NOMO-1 treated with dmso at 0.1 percent for 144 hours (cell line): ENCODE data around the gene LRTM1.

Source experiments
- DNase-seq: peaks from one replicate; lab custom pipeline; 2025; ENCODE audit not compliant: unreplicated experiment; lab: John Stamatoyannopoulos, UW

The LRTM1 gene

DNA sequence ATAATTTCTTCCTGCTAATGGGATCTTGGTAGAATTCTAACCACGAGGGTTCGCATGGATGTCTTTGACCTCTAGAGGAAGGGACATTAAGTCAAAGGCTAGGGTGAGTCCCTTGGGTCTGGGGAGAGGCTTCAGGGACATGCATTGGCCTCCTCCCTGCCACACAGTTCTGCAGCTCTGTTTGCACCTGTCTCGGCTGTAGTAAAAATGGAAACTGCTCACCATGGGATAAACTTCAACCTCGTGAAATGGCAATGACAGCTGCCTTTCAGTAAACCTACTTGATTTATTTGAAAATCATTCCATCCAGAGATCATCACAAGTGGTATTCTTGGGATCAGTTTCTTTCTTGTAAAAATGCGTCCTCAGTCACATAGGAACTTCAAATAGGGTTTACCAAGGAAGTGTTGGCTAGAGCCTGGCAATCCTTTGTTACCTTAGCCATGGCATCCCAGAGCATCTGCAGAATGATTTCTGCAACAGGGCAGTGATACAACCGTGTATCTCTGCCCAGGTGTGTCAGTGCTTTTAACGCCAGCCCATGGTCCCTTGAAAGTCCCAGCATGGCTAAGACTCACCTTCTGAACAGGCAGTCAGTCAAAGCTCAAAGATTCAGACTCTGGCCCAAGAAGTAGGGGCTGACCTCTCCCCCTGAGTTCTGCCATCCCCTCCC lies 14.0 kb upstream of the LRTM1 start:
- DNase-seq: no peak

DNA sequence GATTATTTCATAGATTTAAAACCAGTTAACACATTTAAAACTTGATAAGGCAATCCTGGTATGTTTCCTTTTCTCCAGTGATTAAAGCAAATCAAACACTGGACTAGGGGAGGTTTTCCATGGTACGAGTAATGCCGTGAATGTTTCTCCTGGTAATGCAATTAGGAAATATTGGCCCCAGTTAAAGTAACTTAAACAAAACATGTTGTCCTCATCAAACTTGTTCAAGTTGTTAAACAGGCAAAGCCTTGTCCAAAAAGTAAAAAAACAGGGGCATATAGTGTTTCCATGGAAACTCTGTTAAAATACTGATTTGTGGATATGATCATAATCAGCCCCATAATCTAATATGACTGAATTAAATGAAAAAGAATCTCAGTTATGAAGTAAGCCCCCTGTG lies 13.1 kb upstream of the LRTM1 start:
- no peak for DNase-seq

DNA sequence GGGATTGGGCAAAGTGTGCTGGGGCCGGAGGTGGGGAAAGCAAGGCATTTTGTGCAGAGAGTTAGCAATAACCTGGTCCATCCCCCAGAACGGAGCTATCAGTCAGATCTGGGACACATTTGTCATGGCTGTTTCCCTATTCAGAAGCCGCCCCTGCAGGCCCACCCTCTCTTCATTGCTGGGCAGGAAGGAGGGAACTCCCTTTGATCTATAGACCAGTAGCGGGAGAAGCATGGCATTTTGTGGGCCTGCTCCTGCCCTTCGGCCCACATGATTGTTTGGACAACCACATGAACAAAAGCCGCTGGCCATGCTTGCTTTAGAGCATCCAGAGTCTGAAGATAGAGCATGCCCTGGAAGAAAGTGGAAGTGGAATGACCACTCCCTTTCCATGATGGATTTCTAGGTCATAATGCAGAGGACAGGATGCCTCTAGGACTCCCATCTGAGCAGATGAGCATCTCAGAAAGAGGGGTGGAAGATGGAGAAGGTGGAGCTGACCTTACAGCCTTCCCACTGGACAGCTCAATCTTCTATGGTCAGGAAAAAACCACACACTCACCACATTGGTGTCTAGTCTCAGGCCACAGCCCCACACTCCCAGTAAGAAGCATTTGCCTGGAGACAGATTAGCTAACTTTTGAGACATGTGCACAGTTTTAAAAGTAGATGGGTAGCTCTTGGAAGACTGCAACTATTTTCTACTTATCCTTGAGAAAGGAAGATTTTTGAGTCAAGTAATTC lies 11.9 kb upstream of the LRTM1 start:
- no peak for DNase-seq

DNA sequence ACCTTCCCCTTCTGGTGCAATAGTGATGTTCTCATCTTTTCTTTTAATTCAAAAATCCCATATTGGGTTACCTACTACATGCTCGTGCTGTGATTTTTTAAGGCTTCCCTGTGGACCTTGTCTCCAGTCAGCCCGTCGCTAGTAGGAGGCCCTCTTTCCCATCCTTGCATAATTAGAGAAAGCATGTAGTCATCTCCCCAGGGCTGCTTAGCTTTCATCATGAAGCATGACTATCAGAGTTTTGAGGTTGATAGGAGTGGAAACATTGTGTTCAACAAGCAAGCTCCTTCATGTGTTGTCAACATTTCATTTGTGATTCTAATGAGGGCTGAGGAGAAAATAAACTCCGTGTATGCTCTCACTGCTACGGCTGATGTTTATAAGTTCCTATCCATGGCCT lies 8.7 kb upstream of the LRTM1 start:
- no peak for DNase-seq

DNA sequence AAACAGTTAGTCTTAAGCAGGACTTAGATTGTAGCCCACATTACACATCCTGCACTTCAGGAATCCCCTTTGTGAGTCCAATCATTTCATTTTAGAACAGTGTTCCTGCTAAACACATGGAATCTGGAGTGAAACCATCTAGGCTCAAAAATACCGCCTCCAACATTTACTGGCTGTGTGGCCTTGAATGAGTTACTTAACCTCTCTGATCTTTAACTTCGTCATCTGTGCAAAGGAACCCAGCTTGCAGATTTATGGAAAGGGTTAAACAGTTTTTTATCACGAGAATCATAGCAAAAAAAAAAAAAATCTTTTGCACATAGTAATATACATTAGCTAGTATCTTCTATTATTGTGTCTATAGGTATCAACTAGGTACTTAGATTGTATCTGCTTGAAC lies 8.0 kb upstream of the LRTM1 start:
- no peak for DNase-seq

DNA sequence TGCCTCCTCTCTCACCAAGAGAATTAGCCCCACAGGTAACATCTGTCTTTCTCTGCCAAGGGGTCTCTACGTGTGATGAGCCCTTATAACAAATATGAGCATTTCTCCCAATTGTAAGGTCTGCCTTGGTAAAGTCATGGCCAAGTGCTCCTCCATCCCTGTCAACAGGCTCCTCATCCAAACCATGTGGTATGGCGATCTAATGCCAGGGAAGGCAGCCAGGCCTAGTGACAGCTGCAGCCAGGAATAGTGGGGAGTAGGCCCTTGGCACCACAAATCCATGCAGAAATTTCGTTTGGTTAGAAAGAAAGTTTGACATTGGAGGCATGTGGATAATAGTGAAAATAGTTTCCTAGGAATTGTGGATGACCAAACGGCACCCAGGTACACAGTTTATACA lies 4.7 kb upstream of the LRTM1 start:
- DNase-seq: no peak

DNA sequence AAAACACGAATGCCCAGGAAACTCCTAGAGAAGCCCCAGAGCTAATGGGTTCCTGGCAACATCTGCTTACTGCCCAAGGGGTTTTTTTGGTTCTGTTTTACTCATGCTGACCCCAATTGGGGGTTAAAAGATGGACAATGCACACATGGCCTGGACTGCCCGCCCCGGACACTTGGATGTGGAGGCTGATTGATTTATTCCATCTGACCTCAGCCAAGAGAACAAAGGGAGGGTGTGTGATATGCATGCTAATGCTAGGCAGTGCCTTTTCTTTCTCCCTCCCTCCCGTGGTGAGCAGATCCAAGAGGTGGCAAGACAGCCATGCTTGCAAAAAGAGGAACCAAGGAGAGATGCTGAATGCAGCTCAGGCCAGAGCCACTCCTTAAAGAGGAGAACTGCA lies 3.3 kb upstream of the LRTM1 start:
- no peak for DNase-seq

DNA sequence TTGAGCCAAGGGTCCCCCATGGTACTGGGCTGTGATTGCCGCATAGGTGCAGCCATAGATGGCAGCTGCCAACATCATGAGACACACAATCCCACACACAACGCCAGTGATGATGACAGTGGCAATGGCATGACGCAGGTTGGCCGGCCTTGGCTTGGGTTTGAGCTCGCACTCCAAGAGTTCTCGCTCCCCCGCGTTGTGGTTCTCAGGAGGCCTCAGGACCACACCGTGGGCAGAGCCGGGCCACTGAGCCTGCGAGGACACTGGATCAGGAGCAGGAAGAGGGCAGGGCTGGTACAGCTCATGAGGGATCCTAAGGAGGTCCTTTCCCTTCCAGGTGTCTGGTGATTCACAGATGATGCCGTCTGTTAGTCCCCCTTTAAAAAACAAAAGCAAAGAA lies 9.3 kb downstream of the LRTM1 start:
- no peak for DNase-seq

DNA sequence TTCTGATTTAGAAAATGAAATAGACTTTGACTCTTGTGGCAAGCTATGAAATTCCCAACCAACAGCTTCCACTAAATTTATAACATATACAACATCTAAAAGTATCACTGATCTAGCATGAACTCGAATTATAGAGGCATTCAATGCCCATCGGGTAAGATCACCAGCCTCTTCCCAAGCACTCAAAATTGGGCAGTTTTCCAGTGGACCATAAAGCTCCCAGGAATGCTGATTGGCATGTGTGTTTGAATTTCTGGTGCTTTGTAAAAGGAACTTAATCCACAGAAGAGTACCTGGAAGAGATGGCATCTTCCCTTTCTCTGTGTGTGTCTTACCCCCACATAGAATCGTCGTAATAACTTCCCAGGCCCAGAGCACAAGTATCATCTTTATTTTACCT lies 10.0 kb downstream of the LRTM1 start:
- DNase-seq: no peak

DNA sequence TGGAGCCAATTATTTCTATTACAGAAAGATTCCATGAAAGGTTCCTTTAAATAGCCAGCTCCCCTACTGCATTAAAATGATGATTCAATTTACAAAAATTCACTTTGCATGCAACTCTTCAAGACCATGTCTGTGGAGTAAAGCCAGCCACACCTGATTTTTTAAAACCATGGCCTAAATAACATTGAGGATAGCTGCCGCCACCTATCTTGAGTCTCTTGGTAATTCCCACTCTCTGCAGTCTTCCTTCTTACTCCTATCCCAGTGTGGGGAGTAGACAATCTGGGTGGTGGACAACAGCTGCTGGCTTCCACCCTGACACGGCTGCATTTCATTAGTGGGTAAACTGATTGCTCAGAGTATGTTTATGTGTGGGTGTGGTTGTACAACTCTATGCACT lies 10.7 kb downstream of the LRTM1 start:
- no peak for DNase-seq

DNA sequence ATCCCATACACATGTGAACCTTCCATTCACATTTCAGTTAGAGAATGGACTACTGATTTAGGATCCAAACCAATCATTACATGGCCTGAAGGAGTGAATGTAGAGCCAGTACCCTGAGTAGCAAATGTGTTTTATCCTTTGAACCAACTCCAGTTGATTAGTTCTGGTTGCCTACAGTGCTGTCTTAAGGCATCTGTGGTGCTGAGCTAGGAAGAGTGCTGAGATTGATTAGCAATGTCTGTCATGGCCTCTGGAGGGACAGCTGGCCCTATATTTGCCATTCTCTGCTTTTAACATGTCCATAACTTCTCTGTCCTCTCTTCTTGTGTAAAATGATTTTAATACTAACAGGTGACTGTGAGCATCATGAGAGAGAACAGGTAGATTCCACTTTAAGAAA lies 11.1 kb downstream of the LRTM1 start:
- no peak for DNase-seq

DNA sequence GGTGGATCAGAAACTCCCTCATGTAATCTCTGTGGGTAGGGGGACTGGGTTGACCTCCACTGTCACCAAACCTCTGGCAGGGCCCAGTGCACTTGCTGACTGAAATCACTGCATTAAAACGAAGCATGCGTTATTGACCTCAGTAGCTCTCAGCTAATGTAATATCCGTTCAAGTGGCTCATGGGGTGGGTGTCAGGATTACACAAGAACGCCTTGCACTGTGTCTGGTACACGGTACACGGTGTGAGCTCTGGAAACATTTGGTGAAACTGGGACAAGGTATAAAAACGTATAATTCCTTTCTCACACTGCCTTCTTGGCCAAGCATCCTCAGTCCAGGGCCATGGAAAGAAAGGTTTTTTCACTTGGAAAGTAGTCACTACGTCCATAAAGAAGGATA lies 11.9 kb downstream of the LRTM1 start:
- no peak for DNase-seq

DNA sequence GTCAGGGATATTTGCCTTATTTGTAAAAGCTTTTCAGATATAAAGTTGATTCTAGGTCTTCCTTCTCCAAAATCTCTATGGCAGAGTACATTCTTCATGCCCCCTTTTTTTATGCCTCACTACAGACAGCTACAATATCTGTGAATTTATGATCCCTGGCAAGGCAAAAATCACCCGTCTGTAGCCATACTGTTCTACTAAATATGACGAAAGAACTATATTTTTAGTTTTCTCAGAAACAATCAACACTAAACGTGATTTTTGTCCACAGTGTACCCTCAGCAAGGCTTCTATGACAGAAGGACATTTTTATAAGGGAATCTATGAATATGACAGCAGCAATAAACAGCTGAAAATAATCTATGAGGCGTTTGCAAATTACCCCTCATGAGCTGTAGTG lies 12.7 kb downstream of the LRTM1 start:
- DNase-seq: no peak

DNA sequence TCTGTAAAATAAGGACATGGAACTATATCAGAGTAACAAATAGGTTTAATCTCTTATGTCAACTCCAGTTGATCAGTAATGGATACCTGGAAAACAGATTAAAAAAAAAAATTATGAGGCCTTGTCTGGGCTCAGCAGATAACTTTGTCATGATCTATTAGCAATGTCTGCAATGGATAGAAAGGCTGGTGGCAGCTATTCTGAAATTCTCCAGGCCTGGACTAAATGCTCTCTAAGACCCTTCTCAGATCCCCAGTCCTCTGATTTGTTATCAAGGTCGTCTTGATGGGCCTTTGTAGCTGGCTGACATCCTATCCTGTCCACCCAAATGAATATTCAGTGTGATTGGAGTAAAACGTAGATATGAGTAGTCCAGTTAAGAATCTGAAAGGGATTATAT lies 13.7 kb downstream of the LRTM1 start:
- no peak for DNase-seq

DNA sequence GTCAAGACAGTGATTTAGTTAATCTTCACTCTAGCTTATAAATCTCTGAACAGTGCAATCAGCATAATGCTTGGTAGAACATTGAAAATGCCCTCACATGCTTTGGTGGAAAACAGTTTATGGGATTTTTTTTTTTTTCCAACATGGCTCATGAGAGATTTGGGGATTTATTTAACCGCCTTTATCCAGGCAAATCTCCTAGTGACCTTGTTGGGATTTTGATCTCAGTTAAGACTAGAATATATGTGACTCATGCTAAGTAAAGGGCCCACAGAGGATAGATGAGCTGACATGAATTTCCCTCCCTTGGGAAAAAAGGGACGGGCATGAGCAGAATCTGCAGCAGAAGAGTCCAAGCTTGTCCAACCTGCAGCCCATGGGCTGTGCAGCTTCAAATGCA lies 18.7 kb downstream of the LRTM1 start:
- no peak for DNase-seq

DNA sequence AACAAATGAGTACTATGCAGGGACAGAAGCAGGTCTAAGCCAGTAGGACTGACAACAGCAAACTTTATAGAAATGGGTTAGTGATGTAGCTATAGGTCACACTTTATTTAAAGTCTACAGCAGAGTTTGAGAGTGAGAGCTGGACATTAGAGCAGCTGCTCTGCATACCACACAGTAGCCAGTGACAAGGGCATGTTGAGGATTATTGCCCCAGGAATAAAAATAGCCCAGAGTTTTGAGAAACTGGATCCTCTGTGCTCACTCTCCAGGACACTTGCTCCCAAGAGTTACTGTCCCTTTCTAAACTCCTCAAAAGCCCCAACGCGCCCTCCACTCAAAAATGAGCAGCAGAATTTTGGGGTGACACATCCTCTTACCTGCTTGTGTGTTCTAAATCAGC lies 21.1 kb downstream of the LRTM1 start:
- no peak for DNase-seq

DNA sequence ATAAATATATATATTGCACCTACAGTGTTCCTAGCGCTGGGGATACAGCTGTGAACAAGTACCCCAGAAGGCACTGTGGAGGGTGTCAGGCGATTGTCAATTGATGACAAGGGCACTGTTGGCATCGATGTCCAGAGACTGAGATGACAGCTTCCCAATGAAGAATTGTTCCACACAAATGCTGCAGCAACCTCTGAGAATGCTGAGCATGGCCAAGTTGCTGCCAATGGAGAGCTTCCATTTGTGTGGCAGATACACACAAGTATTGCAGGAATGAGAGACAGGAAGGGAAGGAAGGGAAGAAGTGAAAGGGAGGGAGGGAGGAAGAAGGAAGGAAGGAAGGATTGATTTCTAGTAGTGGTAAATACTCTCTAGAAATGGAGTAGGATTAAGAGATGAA lies 21.9 kb downstream of the LRTM1 start:
- no peak for DNase-seq

DNA sequence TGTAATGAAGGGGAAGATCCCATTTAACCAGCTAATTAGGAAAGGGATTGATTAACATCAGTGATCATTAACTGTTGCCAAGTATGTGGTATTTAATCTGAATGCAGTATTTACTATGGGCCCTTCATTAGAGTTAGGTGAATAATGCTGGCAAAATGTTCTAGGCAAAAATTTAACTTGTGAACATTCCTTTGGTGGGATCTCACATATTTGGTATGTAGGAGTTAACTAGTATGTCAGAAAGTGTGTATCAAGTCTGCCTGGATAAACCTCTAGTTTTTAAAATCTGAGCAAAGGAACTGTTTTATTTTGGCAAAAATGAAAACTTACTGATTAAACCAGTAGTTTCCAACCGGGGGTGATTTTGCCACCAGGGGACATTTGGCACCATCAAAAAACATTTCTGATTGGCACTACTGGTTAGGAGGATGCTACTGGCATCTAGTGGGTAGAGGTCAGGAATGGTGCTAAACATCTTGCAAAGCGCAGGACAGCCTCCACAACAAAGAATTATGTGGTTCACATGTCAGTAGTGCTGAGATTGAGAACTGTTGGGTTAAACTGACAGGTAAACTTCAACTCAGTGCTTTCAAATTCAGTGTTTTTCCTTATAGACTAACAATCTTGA lies 22.5 kb downstream of the LRTM1 start:
- DNase-seq: no peak

DNA sequence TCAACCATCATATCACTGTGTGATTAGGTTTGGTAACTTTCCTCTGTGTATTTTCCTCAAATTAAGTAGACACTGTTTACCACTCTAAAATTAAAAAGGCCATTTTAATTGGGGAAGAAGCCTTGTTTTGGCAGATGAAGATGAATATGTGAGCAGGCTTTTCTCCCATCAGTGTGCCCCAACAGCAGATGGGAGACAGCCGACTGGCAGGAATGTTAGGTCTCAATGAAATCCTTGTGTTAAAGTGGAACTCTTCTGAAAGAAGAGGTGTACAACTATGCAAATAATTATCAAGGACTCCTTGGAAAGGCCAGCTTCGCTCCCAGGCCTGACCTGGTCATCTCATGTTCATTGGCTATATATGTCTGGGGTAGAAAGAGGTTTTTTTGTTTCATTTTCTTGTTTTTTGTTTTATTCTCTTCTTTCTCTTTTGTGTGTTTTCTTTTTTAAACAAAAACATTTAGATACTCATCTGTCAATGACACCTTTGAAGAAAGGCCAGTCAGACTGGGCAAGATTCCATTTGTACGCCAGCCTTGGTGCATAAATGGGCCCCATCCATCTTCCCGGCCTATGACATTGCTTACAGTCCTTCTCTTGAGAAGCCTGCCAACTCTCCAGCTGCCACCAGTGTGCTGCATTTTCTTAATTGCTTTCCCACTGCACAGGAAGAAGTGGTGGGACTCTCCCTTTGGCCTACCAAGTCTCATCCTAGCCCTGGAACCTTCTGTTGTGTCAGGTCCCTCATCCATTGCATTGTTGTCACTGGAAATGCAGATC lies 25.8 kb downstream of the LRTM1 start:
- DNase-seq: no peak

DNA sequence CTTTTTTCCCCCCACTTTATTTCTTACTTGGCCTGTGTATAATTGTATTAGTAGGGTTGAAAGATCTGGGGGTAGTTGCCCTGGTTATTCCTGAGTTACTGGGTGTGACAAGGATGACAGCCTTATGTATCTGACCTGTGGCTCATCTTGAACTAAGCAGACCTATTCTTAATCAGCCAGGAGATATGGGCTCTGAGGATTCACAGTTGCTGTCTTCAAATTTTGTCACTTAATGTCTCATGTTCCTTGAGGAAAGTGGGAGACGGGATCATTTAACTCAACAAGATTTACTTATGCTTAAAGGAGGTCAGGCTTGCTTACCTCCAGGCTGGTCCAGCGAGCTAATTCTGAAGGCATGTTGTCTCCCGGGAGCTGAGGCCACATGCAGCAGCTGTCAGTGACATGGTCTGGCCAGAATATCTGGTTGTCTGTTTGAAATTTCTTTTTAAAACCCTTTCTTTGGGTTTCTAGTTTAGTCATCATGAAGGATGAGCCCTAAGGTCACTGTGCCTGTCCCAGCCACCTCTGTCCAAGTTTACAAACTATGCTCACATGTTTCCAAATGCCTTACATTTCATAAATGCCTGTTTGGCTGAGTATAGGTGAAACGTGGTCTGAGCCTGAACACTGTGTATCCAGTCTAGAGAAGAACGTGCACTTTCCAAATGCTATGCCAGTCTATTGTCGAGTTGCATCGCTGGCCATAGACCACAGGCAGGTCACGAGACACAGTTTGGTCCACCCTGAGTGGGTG lies 26.8 kb downstream of the LRTM1 start:
- DNase-seq: no peak

DNA sequence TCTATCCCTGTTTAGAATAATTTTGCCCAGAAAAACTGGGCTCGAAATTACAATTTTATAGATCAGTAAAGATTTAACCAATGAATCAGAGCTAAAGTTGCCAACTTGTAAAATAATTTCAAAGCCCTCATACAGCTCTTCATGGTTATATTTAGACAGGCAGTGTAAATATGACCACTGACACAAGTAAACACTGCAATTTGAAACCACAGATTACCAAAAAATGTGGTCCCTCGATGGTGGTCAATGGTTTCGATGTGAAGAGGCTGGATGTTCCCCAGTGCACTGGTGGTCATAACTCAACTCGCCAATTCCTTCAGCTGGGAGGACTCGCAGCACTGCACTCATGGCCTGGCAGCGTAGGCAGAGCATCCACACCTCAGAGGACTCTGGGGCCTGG lies 28.6 kb downstream of the LRTM1 start:
- no peak for DNase-seq
